Liver (tissue), 3 donors: ENCODE results near the gene ANKRD65.

Experiments used
- ATF3 ChIP-seq: IDR thresholded peaks from 2 replicates; pipeline ENCODE4 v1.6.1; 2016; ENCODE audit warnings: antibody characterized with exemption
- CTCF ChIP-seq: fragments of 150-350 bp; IDR thresholded peaks from 2 replicates; pipeline ENCODE4 v1.5.1; 2017; ENCODE audit warnings: improper control_type of control experiment, low read depth, low read length; ENCODE audit not compliant: missing input control
- EGR1 ChIP-seq, 2 donors: IDR thresholded peaks; 2 replicates each; pipeline ENCODE4 v1.6.1; 2016 to 2018; ENCODE audit warnings: antibody characterized with exemption in 2 of 2, low read depth in 2 of 2
- FOXA1 ChIP-seq: IDR thresholded peaks from 2 replicates; pipeline ENCODE4 v1.6.1; 2016; ENCODE audit warnings: antibody characterized with exemption
- GABPA ChIP-seq, 2 donors: IDR thresholded peaks in 1 of 2; conservative IDR thresholded peaks in 1 of 2; 2 replicates each; pipeline ENCODE4 v1.6.1; 2016; ENCODE audit warnings: antibody characterized with exemption in 2 of 2, mild to moderate bottlenecking in 1 of 2, moderate library complexity in 1 of 2
- JUND ChIP-seq, 2 donors: IDR thresholded peaks; 2 replicates each; pipeline ENCODE4 v1.6.1; 2016; ENCODE audit warnings: antibody characterized with exemption in 2 of 2
- MAX ChIP-seq: IDR thresholded peaks from 2 replicates; pipeline ENCODE4 v1.6.1; 2016; ENCODE audit warnings: antibody characterized with exemption
- NR2F2 ChIP-seq: IDR thresholded peaks from 2 replicates; pipeline ENCODE4 v1.6.1; 2016; ENCODE audit warnings: antibody characterized with exemption
- RAD21 ChIP-seq, 2 donors: IDR thresholded peaks; 2 replicates each; pipeline ENCODE4 v1.6.1; 2016; ENCODE audit warnings: antibody characterized with exemption in 2 of 2, mild to moderate bottlenecking in 2 of 2
- REST ChIP-seq: IDR thresholded peaks from 2 replicates; pipeline ENCODE4 v1.6.1; 2016; ENCODE audit warnings: antibody characterized with exemption, mild to moderate bottlenecking
- RXRA ChIP-seq, 2 donors: IDR thresholded peaks; 2 replicates each; pipeline ENCODE4 v1.6.1; 2017 to 2018; ENCODE audit warnings: antibody characterized with exemption in 2 of 2, mild to moderate bottlenecking in 1 of 2
- SP1 ChIP-seq: IDR thresholded peaks from 2 replicates; pipeline ENCODE4 v1.6.1; 2018; ENCODE audit warnings: antibody characterized with exemption, mild to moderate bottlenecking
- TAF1 ChIP-seq: conservative IDR thresholded peaks from 2 replicates; pipeline ENCODE4 v1.6.1; 2016; ENCODE audit warnings: antibody characterized with exemption, mild to moderate bottlenecking
- YY1 ChIP-seq: IDR thresholded peaks from 2 replicates; pipeline ENCODE4 v1.6.1; 2016; ENCODE audit warnings: antibody characterized with exemption, mild to moderate bottlenecking
- donor health status: healthy.
- donor health status: healthy.

- no peak for TF ChIP-seq CTCF
- no peak for TF ChIP-seq GABPA (IDR thresholded peaks at IDR 0.05 in 1 of 2, conservative IDR thresholded peaks at IDR 0.05 in 1 of 2)
- TF ChIP-seq RAD21 (IDR thresholded peaks at IDR 0.05), result no peak
- no peak for TF ChIP-seq EGR1 (IDR thresholded peaks at IDR 0.05; ENCODE audit: low read depth in 2 of 2)
- no peak for TF ChIP-seq YY1
- no peak for TF ChIP-seq MAX
- TF ChIP-seq NR2F2, result no peak
- no peak for TF ChIP-seq RXRA (IDR thresholded peaks at IDR 0.05)
- no peak for TF ChIP-seq SP1
- TF ChIP-seq ATF3, result no peak
- TF ChIP-seq REST, result no peak
- no peak for TF ChIP-seq TAF1
- no peak for TF ChIP-seq FOXA1
- TF ChIP-seq JUND (IDR thresholded peaks at IDR 0.05), result no peak
Observed at GRCh38 chr1:1373815-1374588, 47.1 kb downstream of the ANKRD65 start.
